RWPE1 (cell line): ENCODE data around the gene SNAPIN.

Experiments
- CTCF ChIA-PET: fragments of 350-600 bp; sonication (Branson Sonifier 250); formaldehyde crosslinking; extraction: SDS; loops from one replicate; lab custom pipeline; 2021; lab: Yijun Ruan, JAX
- POLR2A ChIA-PET: fragments of 400-600 bp; formaldehyde crosslinking; extraction: SDS; loops from one replicate; lab custom pipeline; 2020; ENCODE audit warnings: antibody characterized with exemption; ENCODE audit not compliant: low non-redundant PET; lab: Yijun Ruan, JAX
- DNase-seq: peaks from one replicate; pipeline ENCODE4 v3.0.0; 2012; ENCODE audit warnings: low spot score
- H3K27ac ChIP-seq: fragments of 450-650 bp; 2 replicates; pipeline ENCODE4 v1.5.1; 2017
- TF ChIP-seq, protein P1 (sequence below): fragments of 450-650 bp; conservative IDR thresholded peaks from 2 replicates; pipeline ENCODE4 v1.5.1; 2017; ENCODE audit warnings: low read depth, mild to moderate bottlenecking

Gene SNAPIN, protein sequence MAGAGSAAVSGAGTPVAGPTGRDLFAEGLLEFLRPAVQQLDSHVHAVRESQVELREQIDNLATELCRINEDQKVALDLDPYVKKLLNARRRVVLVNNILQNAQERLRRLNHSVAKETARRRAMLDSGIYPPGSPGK

DNA sequence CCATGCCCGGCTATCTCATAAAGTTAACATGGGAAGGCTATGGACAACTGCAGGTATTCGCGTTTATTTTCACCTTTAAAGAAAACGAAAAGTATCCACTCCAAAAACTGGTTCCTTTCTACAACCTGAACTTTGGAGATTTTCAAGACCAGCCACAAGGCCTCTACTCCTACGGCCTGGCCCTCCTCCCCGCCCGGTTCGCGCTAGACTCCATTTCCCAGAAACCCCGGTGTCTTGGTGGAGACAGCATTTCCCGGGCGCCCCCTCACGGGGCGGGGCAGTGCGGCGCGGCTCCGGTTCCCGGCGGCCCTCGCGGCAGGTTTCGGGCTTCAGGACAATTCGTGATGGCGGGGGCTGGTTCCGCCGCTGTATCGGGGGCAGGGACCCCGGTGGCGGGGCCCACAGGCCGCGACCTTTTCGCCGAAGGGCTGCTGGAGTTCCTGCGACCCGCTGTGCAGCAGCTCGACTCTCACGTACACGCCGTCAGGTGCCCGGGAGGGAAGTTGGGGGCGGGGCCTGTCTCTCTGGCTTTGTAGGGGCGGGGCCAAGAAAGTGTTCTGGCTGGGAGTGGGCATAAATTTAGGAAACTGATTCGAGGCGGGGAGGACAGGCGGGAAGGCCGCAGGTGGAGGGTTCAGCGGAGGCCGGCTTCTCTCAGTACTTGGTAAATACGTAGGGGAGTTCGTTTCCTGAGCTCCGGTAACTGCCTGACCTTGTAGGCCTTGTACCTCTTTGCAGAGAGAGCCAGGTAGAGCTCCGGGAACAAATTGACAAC, at the start of gene SNAPIN:
Gene SNAPIN (plus strand): TSS at position 304 of the 775 bp plus-strand sequence. CDS start 41 bp downstream, at position 345.
- CTCF ChIA-PET, result no interaction called here
- TF ChIP-seq, protein P1, sequence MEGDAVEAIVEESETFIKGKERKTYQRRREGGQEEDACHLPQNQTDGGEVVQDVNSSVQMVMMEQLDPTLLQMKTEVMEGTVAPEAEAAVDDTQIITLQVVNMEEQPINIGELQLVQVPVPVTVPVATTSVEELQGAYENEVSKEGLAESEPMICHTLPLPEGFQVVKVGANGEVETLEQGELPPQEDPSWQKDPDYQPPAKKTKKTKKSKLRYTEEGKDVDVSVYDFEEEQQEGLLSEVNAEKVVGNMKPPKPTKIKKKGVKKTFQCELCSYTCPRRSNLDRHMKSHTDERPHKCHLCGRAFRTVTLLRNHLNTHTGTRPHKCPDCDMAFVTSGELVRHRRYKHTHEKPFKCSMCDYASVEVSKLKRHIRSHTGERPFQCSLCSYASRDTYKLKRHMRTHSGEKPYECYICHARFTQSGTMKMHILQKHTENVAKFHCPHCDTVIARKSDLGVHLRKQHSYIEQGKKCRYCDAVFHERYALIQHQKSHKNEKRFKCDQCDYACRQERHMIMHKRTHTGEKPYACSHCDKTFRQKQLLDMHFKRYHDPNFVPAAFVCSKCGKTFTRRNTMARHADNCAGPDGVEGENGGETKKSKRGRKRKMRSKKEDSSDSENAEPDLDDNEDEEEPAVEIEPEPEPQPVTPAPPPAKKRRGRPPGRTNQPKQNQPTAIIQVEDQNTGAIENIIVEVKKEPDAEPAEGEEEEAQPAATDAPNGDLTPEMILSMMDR, result no peak
- H3K27ac ChIP-seq, result peak within 1 kb of the TSS; percentile 88
- POLR2A ChIA-PET, result interaction anchor here (0.9 kb wide), 1 partner anchor 25 kb away, joined by 4 read pairs; the partner anchor contains the start of gene CHTOP
- peak; percentile 91 for DNase-seq

DNA sequence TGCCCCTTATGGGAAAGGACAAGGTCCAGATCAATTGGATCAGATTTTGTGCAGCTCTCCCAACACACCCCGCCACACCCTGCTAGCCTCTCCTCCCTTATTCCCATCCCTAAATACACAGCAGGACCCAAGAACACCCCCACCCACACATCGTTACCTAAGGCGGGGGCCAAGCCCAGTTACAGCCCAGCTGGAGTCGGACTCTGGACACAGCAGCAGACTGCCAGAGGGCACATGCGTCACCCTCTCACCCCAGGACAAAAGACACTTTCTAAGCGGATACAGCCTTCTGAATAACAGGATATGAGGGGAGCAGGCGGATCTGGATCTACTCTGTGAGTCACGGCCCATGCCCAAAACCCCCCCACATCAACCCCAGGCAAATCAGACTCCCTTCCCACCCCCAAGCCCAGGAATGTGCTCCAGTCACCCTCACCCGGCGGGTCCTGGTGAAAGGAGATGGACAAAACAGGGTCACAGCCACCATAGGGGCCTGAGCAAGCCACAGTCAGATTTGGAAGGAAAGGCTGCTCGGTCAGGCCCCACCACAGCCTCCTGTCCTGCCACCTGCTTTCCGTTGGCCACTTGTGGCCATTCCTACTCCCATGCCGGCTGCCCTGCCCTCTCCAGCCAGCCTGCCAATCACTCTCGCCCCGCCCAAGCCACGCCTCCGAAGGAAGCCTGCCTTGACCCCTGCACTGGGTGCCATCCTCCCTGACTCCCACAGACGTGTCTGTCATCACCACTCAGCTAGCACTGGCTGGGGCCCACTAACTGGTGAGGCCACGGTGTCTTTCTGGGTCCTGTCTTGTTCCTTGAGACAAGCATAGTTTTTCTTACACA, 49.5 kb upstream of the SNAPIN start:
- peak; percentile 97 for DNase-seq
- ChIA-PET CTCF (interaction anchor here (0.5 to 2.3 kb wide), 5 partner anchors 8 to 72 kb away, joined by 3 to 8 read pairs (median 4); no protein-coding TSS in a partner anchor), POLR2A (no interaction called here)
- TF ChIP-seq, protein P1, result no peak
- H3K27ac ChIP-seq, result peak overlapping the region; percentile 99

DNA sequence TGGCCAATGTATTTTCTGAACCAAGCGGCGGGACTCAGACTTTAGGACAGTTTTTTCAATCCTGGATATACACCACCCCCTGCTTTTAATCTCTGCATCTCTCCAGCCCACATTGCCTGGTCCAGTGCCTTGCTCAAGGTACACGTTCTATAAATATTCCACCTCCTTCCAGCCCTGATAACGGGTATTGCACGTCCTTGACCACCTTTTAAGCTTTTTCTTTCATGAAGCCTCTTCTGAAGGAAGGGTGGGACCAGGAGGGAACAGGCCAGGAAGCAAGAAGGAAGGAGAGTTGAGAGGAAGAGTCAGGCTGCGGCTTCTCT, 49.0 kb upstream of the SNAPIN start:
- ChIA-PET CTCF (interaction anchor here (0.6 to 2.3 kb wide), 4 partner anchors 8 to 41 kb away, joined by 3 to 8 read pairs (median 4); partner anchors contain the start of gene S100A1), POLR2A (no interaction called here)
- peak overlapping the region; percentile 99 for H3K27ac ChIP-seq

DNA sequence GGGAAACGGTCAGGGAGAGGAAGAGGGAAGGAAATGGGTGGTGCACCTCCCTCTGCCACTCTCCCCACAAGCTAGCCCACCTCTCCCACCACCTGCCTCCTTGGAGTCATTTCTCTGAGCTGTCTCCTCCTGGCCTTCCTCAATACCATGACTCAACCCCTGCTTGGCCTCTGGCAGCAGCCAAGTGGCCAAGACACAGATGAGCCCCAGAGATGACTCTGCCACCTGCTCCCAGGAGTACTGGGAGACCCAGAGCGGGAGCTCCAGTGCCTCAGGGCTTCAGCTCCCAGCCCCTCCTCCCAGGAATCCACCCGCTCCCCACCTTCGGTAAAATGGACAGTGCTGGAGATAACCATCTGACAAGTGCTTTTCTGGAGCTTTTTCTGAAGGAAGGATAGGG, 48.2 kb upstream of the SNAPIN start:
- peak overlapping the region; percentile 99 for H3K27ac ChIP-seq
- CTCF ChIA-PET, result interaction anchor here (1.0 to 2.3 kb wide), 3 partner anchors 38 to 101 kb away, joined by 4 to 8 read pairs (median 4); no protein-coding TSS in a partner anchor
- TF ChIP-seq, protein P1, result no peak
- DNase-seq, result no peak
- POLR2A ChIA-PET, result interaction anchor here (1.5 to 7.6 kb wide), 2 partner anchors 16 to 24 kb away, joined by 6 to 56 read pairs; partner anchors contain the start of genes CHTOP, S100A1 and S100A13

More for the DNA sequence above, 49.0 kb upstream of the SNAPIN start:
- TF ChIP-seq, protein P1, result no peak
- no peak for DNase-seq

DNA sequence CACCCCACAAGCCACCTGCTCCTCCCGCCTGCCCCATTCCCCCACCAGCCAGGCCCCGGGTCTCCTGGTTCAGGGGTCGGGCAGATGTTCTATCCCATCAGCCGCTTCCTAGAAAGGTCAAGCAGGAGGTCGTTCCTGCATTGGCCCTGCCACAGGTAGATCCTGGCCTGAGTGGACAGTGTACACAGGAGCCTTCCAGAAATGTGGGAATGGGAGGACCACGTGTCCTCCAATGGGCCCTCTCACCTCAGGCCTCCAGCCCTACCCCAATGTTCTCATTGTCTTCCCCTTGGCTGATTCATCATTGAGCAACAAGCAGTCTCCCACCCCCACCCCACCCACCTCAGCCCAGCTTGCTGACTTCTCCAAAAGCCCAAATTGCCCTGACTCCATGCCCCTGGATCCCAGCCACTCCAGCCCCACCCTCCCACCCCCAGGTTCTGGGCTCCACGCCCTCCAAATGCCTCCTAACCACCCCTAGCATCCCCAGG, 47.6 kb upstream of the SNAPIN start:
- peak; percentile 90 for DNase-seq
- CTCF ChIA-PET, result interaction anchor here (1.0 to 2.3 kb wide), 2 partner anchors 38 to 102 kb away, joined by 4 to 8 read pairs; no protein-coding TSS in a partner anchor
- TF ChIP-seq, protein P1, result no peak
- POLR2A ChIA-PET, result interaction anchor here (1.5 to 7.6 kb wide), 2 partner anchors 16 to 23 kb away, joined by 6 to 56 read pairs; partner anchors contain the start of genes CHTOP, S100A1 and S100A13
- peak overlapping the region; percentile 99 for H3K27ac ChIP-seq
